Skeletal muscle tissue (tissue), 4 donors: ENCODE data around the gene CHP2. TPM values are rescaled to one million over a fixed set of nuclear protein-coding genes. Genes with fewer than 3 reads are reported as not detected.

Source experiments
- H3K27ac ChIP-seq: one replicate; pipeline ENCODE4 v1.7.0; 2013; ENCODE audit warnings: mild to moderate bottlenecking, low read depth, low read length, inconsistent platforms
- H3K27me3 ChIP-seq, 3 donors: one replicate each; pipeline ENCODE4 v1.7.0; 2013; ENCODE audit warnings: low read length in 3 of 3; ENCODE audit not compliant: control insufficient read depth in 3 of 3, insufficient read depth in 3 of 3
- H3K36me3 ChIP-seq, 3 donors: one replicate each; pipeline ENCODE4 v1.7.0; 2013; ENCODE audit warnings: low read length in 3 of 3; ENCODE audit not compliant: control insufficient read depth in 3 of 3, insufficient read depth in 3 of 3
- H3K4me1 ChIP-seq, 3 donors: one replicate each; pipeline ENCODE4 v1.7.0; 2013; ENCODE audit warnings: low read length in 3 of 3, mild to moderate bottlenecking in 3 of 3; ENCODE audit not compliant: control insufficient read depth in 3 of 3, insufficient read depth in 3 of 3
- H3K4me3 ChIP-seq, 3 donors: one replicate each; pipeline ENCODE4 v1.7.0; 2013; ENCODE audit warnings: low read length in 3 of 3
- H3K9ac ChIP-seq, 3 donors: one replicate each; pipeline ENCODE4 v1.7.0; 2013; ENCODE audit warnings: low read length in 3 of 3, mild to moderate bottlenecking in 3 of 3, moderate library complexity in 2 of 3, low read depth in 1 of 3
- H3K9me3 ChIP-seq, 3 donors: one replicate each; pipeline ENCODE4 v1.7.0; 2013; ENCODE audit warnings: low read length in 3 of 3; ENCODE audit not compliant: control insufficient read depth in 3 of 3
- total RNA-seq: library from RNA; depleted of rRNA; stranded (reverse); fragments of >200 nt; gene quantifications from one replicate; pipeline ENCODE4 v1.2.3, GENCODE V29; 2014
- donor health status: Osteomylitis.

The CHP2 gene
- total RNA-seq, 1 donor from 2014 or later: not detected

- Histone ChIP-seq H3K4me3 (no peak overlapping the region), H3K9me3 (no peaks in the 10 kb centered on the region), H3K27ac (no peak overlapping the region), H3K4me1 (no peaks in the 10 kb centered on the region), H3K27me3 (peaks cover 0 to 3% (median 3%) of the 10 kb centered on the region in 3 donors), H3K9ac (no peak overlapping the region), H3K36me3 (no peaks in the 10 kb centered on the region)
These were observed 46.6 kb downstream of the CHP2 start for GRCh38 chr16:23801378-23801777.

GRCh38 chr16:23802776-23803175 is 48.0 kb downstream of the CHP2 start:
- H3K9me3 ChIP-seq: no peaks in the 10 kb centered on the region
- no peaks in the 10 kb centered on the region for H3K4me1 ChIP-seq
- peaks cover 0 to 8% (median 0%) of the 10 kb centered on the region in 3 donors for H3K27me3 ChIP-seq
- no peak overlapping the region for H3K4me3 ChIP-seq
- H3K27ac ChIP-seq: no peak overlapping the region
- no peaks in the 10 kb centered on the region for H3K36me3 ChIP-seq
- H3K9ac ChIP-seq: no peak overlapping the region

- Histone ChIP-seq H3K9ac (no peak overlapping the region), H3K4me3 (no peak overlapping the region), H3K27ac (no peak overlapping the region), H3K36me3 (no peaks in the 10 kb centered on the region), H3K9me3 (no peaks in the 10 kb centered on the region), H3K4me1 (no peaks in the 10 kb centered on the region), H3K27me3 (peaks cover 0 to 8% (median 0%) of the 10 kb centered on the region in 3 donors)
These were observed 48.8 kb downstream of the CHP2 start for GRCh38 chr16:23803591-23804123.

DNA sequence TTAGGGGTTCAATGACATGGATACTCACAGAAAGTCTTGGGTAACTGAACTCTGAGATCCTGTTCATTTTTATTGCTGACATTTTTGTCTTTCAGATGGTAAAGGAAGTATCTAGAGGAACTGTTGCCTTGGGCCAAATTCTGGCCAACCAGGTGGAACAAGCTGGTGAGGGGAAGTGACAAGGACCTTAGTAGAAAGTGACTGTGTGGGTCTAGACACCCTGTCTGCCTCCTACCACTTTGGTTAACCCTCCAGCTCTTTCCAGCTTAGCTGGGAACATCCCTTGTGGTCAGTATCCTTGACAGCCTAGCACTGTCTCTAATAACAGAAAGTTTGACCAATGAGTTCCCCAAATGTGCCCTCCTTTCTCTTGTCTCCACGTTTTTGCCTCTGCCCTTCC is 52.2 kb downstream of the CHP2 start:
- no peaks in the 10 kb centered on the region for H3K9me3 ChIP-seq
- H3K27me3 ChIP-seq: peaks cover 0 to 5% (median 0%) of the 10 kb centered on the region in 3 donors
- H3K4me3 ChIP-seq: no peak overlapping the region
- no peak overlapping the region for H3K9ac ChIP-seq
- H3K4me1 ChIP-seq: no peaks in the 10 kb centered on the region
- H3K27ac ChIP-seq: no peak overlapping the region
- no peaks in the 10 kb centered on the region for H3K36me3 ChIP-seq

Other genes starting within 250 kb of the CHP2 start
- gene GGA2, start 244.5 kb upstream of the CHP2 start, total RNA-seq: 31.8 TPM
- gene EARS2, start 197.7 kb upstream of the CHP2 start, total RNA-seq: 26.1 TPM
- 36.5 TPM for gene UBFD1, start 197.3 kb upstream of the CHP2 start, total RNA-seq
- 111 TPM for gene NDUFAB1, start 158.7 kb upstream of the CHP2 start, total RNA-seq
- gene PALB2, start 113.7 kb upstream of the CHP2 start, total RNA-seq: 14.1 TPM
- gene DCTN5, start 113.6 kb upstream of the CHP2 start, total RNA-seq: 25.6 TPM
- gene PLK1, start 76.1 kb upstream of the CHP2 start, total RNA-seq: 2.6 TPM
- gene ERN2, start 41.8 kb upstream of the CHP2 start, total RNA-seq: not detected
- 1.0 TPM for gene PRKCB, start 81.0 kb downstream of the CHP2 start, total RNA-seq